Breast epithelium (tissue), 4 donors: ENCODE measurements around the gene OR8K1. TPM values are rescaled to one million over a fixed set of nuclear protein-coding genes. Genes with fewer than 3 reads are reported as not detected.

Experiments used
- DNase-seq, 2 donors: peaks; one replicate each; pipeline ENCODE4 v3.0.0-alpha.2; 2019; ENCODE audit warnings: low spot score in 2 of 2
- H3K27ac ChIP-seq, 2 donors: fragments of 200-600 bp; sonication (generic) in 1 of 2; one replicate each; pipeline ENCODE4 v1.5.1; 2016 to 2019; ENCODE audit warnings: mild to moderate bottlenecking in 1 of 2
- H3K27me3 ChIP-seq, 2 donors: fragments of 200-600 bp; sonication (generic) in 1 of 2; one replicate each; pipeline versions ENCODE4 v1.5.1 to v1.6.0; 2017 to 2019; ENCODE audit warnings: control low read depth in 1 of 2, mild to moderate bottlenecking in 1 of 2
- H3K36me3 ChIP-seq: fragments of 200-600 bp; one replicate; pipeline ENCODE4 v1.5.1; 2019
- H3K4me1 ChIP-seq, 2 donors: fragments of 200-600 bp; sonication (generic); one replicate each; pipeline ENCODE4 v1.5.1; 2016 to 2019; ENCODE audit warnings: control low read depth in 1 of 2
- H3K4me3 ChIP-seq, 3 donors: fragments of 200-600 bp; sonication (generic); 1 replicate in 2 of 3; 2 replicates in 1 of 3; pipeline ENCODE4 v1.5.1; 2016 to 2019; ENCODE audit warnings: mild to moderate bottlenecking in 3 of 3, moderate library complexity in 2 of 3
- H3K9me3 ChIP-seq, 2 donors: fragments of 200-600 bp; sonication (generic) in 1 of 2; one replicate each; pipeline ENCODE4 v1.5.1; 2016 to 2019; ENCODE audit warnings: control low read depth in 1 of 2
- POLR2A ChIP-seq: fragments of 450-650 bp; IDR thresholded peaks from one replicate; pipeline ENCODE4 v1.6.1; 2016; ENCODE audit warnings: antibody characterized with exemption, mild to moderate bottlenecking, moderate library complexity
- POLR2AphosphoS5 ChIP-seq, 3 donors: sonication (generic); formaldehyde crosslinking; IDR thresholded peaks; one replicate each; pipeline ENCODE4 v1.6.1; 2017; ENCODE audit warnings: antibody characterized with exemption in 3 of 3
- intact Hi-C: fragments of 100-400 bp; cut with DNase I; formaldehyde crosslinking; loops from one replicate; pipeline ENCODE4 v1.15.1; 2023; ENCODE audit warnings: low total_unique reads
- total RNA-seq, 3 donors: library from RNA; depleted of rRNA; stranded (reverse); fragments of >200 nt; gene quantifications; one replicate each; pipeline ENCODE4 v1.1.0, GENCODE V29; 2016
- TF ChIP-seq, protein P1 (sequence below), 3 donors: fragments of 450-650 bp; IDR thresholded peaks; one replicate each; pipeline ENCODE4 v1.5.1; 2016 to 2017; ENCODE audit warnings: antibody characterized with exemption in 3 of 3, mild to moderate bottlenecking in 3 of 3, moderate library complexity in 3 of 3

The OR8K1 gene
- total RNA-seq = not detected

DNA sequence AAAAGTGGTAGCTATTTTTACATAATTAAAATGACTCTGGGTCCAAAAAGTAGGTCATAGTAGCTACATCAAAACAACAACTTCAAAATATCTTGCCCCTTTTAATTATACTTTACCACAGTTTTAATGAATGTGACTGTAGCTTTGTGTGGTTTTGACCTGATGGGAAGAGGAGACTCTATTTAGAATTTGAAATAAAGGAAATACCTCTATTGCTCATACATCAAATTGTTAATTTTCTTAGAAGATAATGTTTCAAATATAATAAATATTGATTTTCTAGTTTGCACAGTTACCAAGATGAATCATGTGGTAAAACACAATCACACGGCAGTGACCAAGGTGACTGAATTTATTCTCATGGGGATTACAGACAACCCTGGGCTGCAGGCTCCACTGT lies at the start of gene OR8K1:
TSS of gene OR8K1 (plus strand) at position 301 of the 400 bp plus-strand sequence. CDS start at position 301, 0 bp downstream.
- DNase-seq = no peak
- H3K4me1 ChIP-seq = no peaks in the 10 kb centered on the region
- H3K36me3 ChIP-seq = no peaks in the 10 kb centered on the region
- H3K27ac ChIP-seq = no peak within 1 kb of the TSS
- intact Hi-C loops = no loop called here
- no peaks in the 10 kb centered on the region for H3K27me3 ChIP-seq
- TF ChIP-seq, protein P1, sequence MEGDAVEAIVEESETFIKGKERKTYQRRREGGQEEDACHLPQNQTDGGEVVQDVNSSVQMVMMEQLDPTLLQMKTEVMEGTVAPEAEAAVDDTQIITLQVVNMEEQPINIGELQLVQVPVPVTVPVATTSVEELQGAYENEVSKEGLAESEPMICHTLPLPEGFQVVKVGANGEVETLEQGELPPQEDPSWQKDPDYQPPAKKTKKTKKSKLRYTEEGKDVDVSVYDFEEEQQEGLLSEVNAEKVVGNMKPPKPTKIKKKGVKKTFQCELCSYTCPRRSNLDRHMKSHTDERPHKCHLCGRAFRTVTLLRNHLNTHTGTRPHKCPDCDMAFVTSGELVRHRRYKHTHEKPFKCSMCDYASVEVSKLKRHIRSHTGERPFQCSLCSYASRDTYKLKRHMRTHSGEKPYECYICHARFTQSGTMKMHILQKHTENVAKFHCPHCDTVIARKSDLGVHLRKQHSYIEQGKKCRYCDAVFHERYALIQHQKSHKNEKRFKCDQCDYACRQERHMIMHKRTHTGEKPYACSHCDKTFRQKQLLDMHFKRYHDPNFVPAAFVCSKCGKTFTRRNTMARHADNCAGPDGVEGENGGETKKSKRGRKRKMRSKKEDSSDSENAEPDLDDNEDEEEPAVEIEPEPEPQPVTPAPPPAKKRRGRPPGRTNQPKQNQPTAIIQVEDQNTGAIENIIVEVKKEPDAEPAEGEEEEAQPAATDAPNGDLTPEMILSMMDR (IDR thresholded peaks at IDR 0.05) = no peak
- TF ChIP-seq POLR2A (no peak), POLR2AphosphoS5 (IDR thresholded peaks at IDR 0.05) (no peak)
- no peaks in the 10 kb centered on the region for H3K9me3 ChIP-seq
- no peak within 1 kb of the TSS for H3K4me3 ChIP-seq

DNA sequence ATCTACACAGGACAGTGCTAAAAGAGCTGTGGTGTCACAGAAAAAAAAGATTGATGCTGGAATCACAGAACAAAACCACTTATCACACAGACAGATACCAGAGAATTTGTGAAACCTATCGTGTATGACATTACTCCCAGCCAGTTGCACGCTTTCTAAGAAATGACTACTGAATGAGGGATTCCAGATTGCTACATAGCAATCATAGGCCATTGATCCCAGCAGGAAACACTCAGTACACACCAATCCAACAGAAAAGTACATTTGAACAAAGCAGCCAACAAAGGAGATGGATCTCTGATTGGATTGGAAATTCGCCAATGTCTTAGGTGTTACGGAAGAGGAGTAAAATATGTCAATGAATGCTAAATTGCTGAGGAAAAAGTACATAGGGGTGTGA lies 48.9 kb upstream of the OR8K1 start:
- no peak overlapping the region for H3K27ac ChIP-seq
- H3K27me3 ChIP-seq = no peaks in the 10 kb centered on the region
- intact Hi-C loops = no loop called here
- TF ChIP-seq POLR2A (no peak), POLR2AphosphoS5 (IDR thresholded peaks at IDR 0.05) (no peak)
- TF ChIP-seq, protein P1 (IDR thresholded peaks at IDR 0.05) = no peak
- no peak overlapping the region for H3K4me3 ChIP-seq
- H3K36me3 ChIP-seq = no peaks in the 10 kb centered on the region
- DNase-seq = no peak
- H3K9me3 ChIP-seq = no peaks in the 10 kb centered on the region
- H3K4me1 ChIP-seq = no peaks in the 10 kb centered on the region

DNA sequence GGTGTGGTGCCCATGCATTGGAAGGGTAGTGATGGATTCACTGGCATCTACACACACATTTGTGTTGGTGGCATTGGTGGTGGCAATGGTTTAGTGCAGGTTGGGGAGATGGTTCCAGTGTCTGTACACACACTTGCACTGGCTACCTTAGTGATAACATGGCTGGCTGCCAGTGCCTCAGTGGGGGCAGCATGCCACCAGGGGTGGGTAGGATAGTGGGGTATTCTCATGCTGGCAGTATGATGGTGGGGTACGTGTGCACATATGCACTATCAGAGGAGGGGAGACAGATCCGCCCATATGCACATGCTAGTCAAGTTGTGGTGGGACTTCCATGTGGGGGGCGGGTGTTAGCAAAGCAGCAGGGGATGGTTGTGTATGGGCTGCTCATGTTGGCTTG lies 38.0 kb upstream of the OR8K1 start:
- H3K27me3 ChIP-seq = no peaks in the 10 kb centered on the region
- no peak overlapping the region for H3K4me3 ChIP-seq
- TF ChIP-seq POLR2A = no peak
- TF ChIP-seq POLR2AphosphoS5 (IDR thresholded peaks at IDR 0.05) = no peak
- TF ChIP-seq, protein P1 (IDR thresholded peaks at IDR 0.05) = no peak
- peaks cover 0 to 18% of the 10 kb centered on the region in 2 donors for H3K9me3 ChIP-seq
- H3K36me3 ChIP-seq = no peaks in the 10 kb centered on the region
- H3K4me1 ChIP-seq = no peaks in the 10 kb centered on the region
- no peak for DNase-seq
- no peak overlapping the region for H3K27ac ChIP-seq
- intact Hi-C loops = no loop called here

DNA sequence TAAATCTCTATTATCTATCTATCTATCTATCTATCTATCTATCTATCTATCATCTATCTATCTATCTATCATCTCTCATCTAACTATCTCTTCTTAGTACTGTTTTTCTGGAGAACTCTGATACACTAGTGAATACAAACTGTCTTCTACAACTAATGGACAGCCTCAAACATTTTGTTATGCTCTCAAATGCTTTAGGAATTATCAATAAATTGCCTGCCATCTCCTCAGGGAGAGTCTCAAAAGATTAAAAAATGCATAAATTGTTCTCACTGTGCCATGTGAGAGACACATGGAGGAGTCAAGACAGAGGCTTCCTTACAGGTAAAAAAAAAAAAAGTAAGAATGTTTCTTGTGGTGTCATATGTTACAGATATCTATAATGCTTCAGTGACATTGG lies 31.0 kb upstream of the OR8K1 start, which contains the start of gene OR8K3:
TSS of gene OR8K3 (plus strand) at position 301 of the 400 bp plus-strand sequence. CDS start 3,163 bp downstream, outside the sequence.
- no peak within 1 kb of the TSS for H3K27ac ChIP-seq
- TF ChIP-seq, protein P1 (IDR thresholded peaks at IDR 0.05) = no peak
- TF ChIP-seq POLR2AphosphoS5 (IDR thresholded peaks at IDR 0.05) = no peak
- TF ChIP-seq POLR2A = no peak
- no peaks in the 10 kb centered on the region for H3K36me3 ChIP-seq
- H3K4me3 ChIP-seq = no peak within 1 kb of the TSS
- H3K4me1 ChIP-seq = no peaks in the 10 kb centered on the region
- no peaks in the 10 kb centered on the region for H3K27me3 ChIP-seq
- DNase-seq = no peak
- intact Hi-C loops = no loop called here
- no peaks in the 10 kb centered on the region for H3K9me3 ChIP-seq

DNA sequence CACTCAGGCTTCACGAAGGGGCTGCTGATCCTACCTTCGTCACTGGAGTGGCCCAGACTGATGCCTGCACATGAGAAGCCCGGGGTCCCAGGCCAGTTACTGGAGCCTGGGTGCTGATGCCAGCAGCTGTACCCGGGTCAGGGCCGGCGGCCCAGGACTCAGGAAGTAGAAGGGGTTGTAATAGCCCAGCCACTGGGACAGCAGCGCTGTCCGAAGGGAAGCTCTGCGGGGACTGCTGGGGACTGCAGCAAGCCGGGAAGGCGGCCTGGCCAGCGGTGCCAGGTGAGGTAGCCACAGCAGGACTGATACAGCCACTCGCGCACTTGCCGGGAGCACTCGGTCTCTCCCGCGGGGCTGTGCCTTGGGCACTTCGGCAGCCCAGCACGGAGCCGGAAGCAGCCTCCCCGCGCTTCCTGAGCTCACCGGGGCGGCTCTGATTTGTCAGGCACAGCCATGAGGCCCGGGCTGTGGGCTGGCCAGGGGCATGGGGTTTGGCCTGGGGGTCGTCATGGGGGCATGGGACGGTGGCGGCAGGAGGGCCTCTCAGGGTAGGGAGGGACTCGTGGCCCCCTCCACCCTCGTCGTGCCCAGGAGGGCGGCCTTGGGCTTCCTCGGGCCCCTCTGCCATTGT lies 13.9 kb upstream of the OR8K1 start:
- Histone ChIP-seq H3K4me1 (no peaks in the 10 kb centered on the region), H3K9me3 (no peaks in the 10 kb centered on the region), H3K4me3 (no peak overlapping the region), H3K27me3 (no peaks in the 10 kb centered on the region), H3K27ac (no peak overlapping the region), H3K36me3 (no peaks in the 10 kb centered on the region)
- no peak for DNase-seq
- no peak for TF ChIP-seq POLR2A
- TF ChIP-seq, protein P1 (IDR thresholded peaks at IDR 0.05) = no peak
- intact Hi-C loops = no loop called here
